Calu3 (cell line): ENCODE results near the gene ADD2. TPM values are rescaled to one million over a fixed set of nuclear protein-coding genes. Genes with fewer than 3 reads are reported as not detected.

Experiments
- BruUV-seq: library from RNA; stranded (reverse); fragments of 400-500 nt; replicated peaks from 2 replicates; lab custom pipeline; 2021; lab: Mats Ljungman, UMichigan
- CTCF ChIA-PET: fragments of 300-600 bp; sonication (Branson Sonifier 250); formaldehyde crosslinking; loops from one replicate; lab custom pipeline; 2022; ENCODE audit warnings: antibody characterized with exemption; lab: Charles Lee
- DNase-seq: peaks from one replicate; pipeline ENCODE4 v3.0.0; 2022
- H3K27ac Mint-ChIP-seq: one replicate; pipeline ENCODE4 v1.8.0; 2022; ENCODE audit warnings: mixed read lengths; ENCODE audit not compliant: unreplicated experiment
- H3K27me3 Mint-ChIP-seq: one replicate; pipeline ENCODE4 v1.8.0; 2022; ENCODE audit warnings: mixed read lengths; ENCODE audit not compliant: unreplicated experiment
- H3K36me3 Mint-ChIP-seq: one replicate; pipeline ENCODE4 v1.8.0; 2022; ENCODE audit warnings: mild to moderate bottlenecking, moderate library complexity, mixed read lengths; ENCODE audit not compliant: insufficient read depth, unreplicated experiment
- H3K4me1 Mint-ChIP-seq: one replicate; pipeline ENCODE4 v1.8.0; 2022; ENCODE audit warnings: mild to moderate bottlenecking, low read depth, mixed read lengths; ENCODE audit not compliant: unreplicated experiment
- H3K4me3 Mint-ChIP-seq: one replicate; pipeline ENCODE4 v1.8.0; 2022; ENCODE audit warnings: mild to moderate bottlenecking, low read depth, moderate library complexity, mixed read lengths; ENCODE audit not compliant: unreplicated experiment
- H3K9me3 Mint-ChIP-seq: one replicate; pipeline ENCODE4 v1.8.0; 2022; ENCODE audit warnings: low read depth, mixed read lengths; ENCODE audit not compliant: unreplicated experiment
- CTCF ChIP-seq: fragments of 200-600 bp; IDR thresholded peaks from one replicate; pipeline ENCODE4 v1.8.0; 2022; ENCODE audit warnings: antibody characterized with exemption; ENCODE audit not compliant: unreplicated experiment
- intact Hi-C: fragments of 100-400 bp; cut with micrococcal nuclease; formaldehyde crosslinking; loops from one replicate; pipeline ENCODE4 v1.10.0; 2022; ENCODE audit not compliant: unreplicated experiment
- total RNA-seq: library from RNA; stranded (reverse); gene quantifications from 2 replicates; pipeline ENCODE4 v1.2.3, GENCODE V29; 2022

Gene ADD2
- total RNA-seq, 1 experiment from 2014 or later, result 0.14 TPM

DNA sequence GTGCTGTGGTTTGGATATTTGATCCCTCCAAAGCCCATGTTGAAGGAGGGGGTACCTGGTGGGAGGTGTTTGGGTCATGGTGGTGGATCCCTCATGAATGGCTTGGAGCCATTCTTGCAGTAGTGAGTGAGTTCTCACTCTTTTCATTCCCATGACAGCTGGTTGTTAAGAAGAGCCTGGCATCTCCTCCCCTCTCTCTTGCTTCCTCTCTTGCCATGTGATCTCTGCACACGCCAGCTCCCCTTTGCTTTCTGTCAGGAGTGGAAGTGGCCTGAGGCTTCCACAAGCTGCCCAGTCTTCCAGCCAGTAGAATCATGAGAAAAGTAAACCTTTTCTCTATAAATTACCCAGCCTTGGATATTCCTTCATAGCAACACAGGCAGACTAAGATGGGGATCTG is 8.6 kb downstream of the ADD2 start:
- no peaks in the 10 kb centered on the region for H3K9me3 Mint-ChIP-seq
- no peak overlapping the region for H3K4me3 Mint-ChIP-seq
- H3K27ac Mint-ChIP-seq, result no peak overlapping the region
- peaks cover 32% of the 10 kb centered on the region for H3K27me3 Mint-ChIP-seq
- H3K4me1 Mint-ChIP-seq, result no peaks in the 10 kb centered on the region
- H3K36me3 Mint-ChIP-seq, result no peaks in the 10 kb centered on the region
- CTCF ChIA-PET, result interaction anchor here (0.6 kb wide), 1 partner anchor 104 kb away, joined by 3 read pairs; no protein-coding TSS in a partner anchor
- no TSS peak for BruUV-seq
- TF ChIP-seq CTCF, result no peak
- no peak for DNase-seq
- intact Hi-C loops, result no loop called here

DNA sequence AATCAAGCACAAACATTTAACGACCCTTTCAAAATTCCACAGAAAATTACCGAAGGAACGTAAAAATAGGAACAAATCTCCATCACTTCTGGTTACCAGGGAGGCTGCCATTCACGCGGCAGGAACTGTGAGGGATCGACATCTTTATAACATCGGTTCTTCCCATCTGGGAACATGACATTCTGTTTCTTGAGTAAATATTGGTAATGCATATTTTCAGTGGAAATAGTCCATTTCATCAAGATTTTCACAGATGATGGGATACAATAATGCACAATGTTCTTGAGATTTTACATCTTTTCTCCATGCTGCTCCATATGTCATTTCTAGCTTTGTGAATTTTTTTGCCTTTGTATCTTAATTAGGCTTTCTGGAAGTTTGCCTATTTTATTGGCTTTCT is 10.0 kb downstream of the ADD2 start:
- BruUV-seq, result no TSS peak
- Mint-ChIP-seq H3K27ac (no peak overlapping the region), H3K4me3 (no peak overlapping the region), H3K36me3 (no peaks in the 10 kb centered on the region), H3K9me3 (no peaks in the 10 kb centered on the region), H3K4me1 (no peaks in the 10 kb centered on the region), H3K27me3 (peaks cover 18% of the 10 kb centered on the region)
- no peak for TF ChIP-seq CTCF
- CTCF ChIA-PET, result no interaction called here
- no peak for DNase-seq
- intact Hi-C loops, result no loop called here

DNA sequence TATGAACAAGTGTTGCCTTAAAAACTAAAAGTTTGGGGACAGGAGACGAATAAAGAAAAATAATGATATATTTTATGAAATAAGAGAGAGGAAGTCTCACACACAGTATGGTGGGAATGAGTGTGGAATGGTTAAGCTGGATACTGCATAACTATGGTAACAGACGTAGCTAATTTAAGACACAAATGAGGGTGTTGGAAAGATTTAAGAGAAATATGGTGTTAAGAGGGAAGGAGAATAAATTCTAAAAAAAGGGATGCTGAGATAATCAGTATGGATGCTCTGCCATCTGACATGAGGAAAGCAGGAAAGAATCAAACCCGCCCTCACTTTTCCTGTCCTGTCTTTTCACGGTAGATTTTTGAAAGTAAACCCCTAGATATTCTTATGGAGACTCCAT is 10.6 kb downstream of the ADD2 start:
- Mint-ChIP-seq H3K4me1 (no peaks in the 10 kb centered on the region), H3K36me3 (no peaks in the 10 kb centered on the region), H3K9me3 (no peaks in the 10 kb centered on the region), H3K27ac (no peak overlapping the region), H3K27me3 (peaks cover 12% of the 10 kb centered on the region), H3K4me3 (no peak overlapping the region)
- intact Hi-C loops, result no loop called here
- TF ChIP-seq CTCF, result no peak
- CTCF ChIA-PET, result no interaction called here
- BruUV-seq, result no TSS peak
- DNase-seq, result no peak

- H3K4me3 Mint-ChIP-seq, result no peak overlapping the region
- no peaks in the 10 kb centered on the region for H3K36me3 Mint-ChIP-seq
- CTCF ChIA-PET, result no interaction called here
- intact Hi-C loops, result no loop called here
- no peaks in the 10 kb centered on the region for H3K9me3 Mint-ChIP-seq
- no peaks in the 10 kb centered on the region for H3K4me1 Mint-ChIP-seq
- H3K27ac Mint-ChIP-seq, result no peak overlapping the region
- TF ChIP-seq CTCF, result no peak
- H3K27me3 Mint-ChIP-seq, result peaks cover 5% of the 10 kb centered on the region
- DNase-seq, result no peak
- no TSS peak for BruUV-seq
These were observed 11.9 kb downstream of the ADD2 start for GRCh38 chr2:70756128-70756527.
